Muscle layer of duodenum (tissue), 2 donors: ENCODE measurements around the gene CRIM1.

Source experiments
- H3K27ac ChIP-seq: one replicate; pipeline ENCODE4 v1.7.0; 2013; ENCODE audit warnings: mild to moderate bottlenecking, low read length
- H3K27me3 ChIP-seq: one replicate; pipeline ENCODE4 v1.7.0; 2013; ENCODE audit warnings: low read depth, mild to moderate bottlenecking, control low read depth, low read length
- H3K36me3 ChIP-seq, 2 donors: one replicate each; pipeline ENCODE4 v1.7.0; 2013; ENCODE audit warnings: low read length in 2 of 2, control low read depth in 1 of 2, mild to moderate bottlenecking in 1 of 2; ENCODE audit not compliant: insufficient read depth in 2 of 2, control insufficient read depth in 1 of 2
- H3K4me1 ChIP-seq, 2 donors: one replicate each; pipeline ENCODE4 v1.7.0; 2013; ENCODE audit warnings: low read length in 2 of 2, mild to moderate bottlenecking in 2 of 2, control low read depth in 1 of 2, moderate library complexity in 1 of 2; ENCODE audit not compliant: insufficient read depth in 2 of 2, control insufficient read depth in 1 of 2
- H3K4me3 ChIP-seq, 2 donors: one replicate each; pipeline ENCODE4 v1.7.0; 2013; ENCODE audit warnings: low read length in 2 of 2, low read depth in 1 of 2, mild to moderate bottlenecking in 1 of 2
- H3K9me3 ChIP-seq, 2 donors: one replicate each; pipeline ENCODE4 v1.7.0; 2013; ENCODE audit warnings: low read length in 2 of 2, control low read depth in 1 of 2, mild to moderate bottlenecking in 1 of 2; ENCODE audit not compliant: control insufficient read depth in 1 of 2
- donor health status: healthy.

Gene CRIM1

DNA sequence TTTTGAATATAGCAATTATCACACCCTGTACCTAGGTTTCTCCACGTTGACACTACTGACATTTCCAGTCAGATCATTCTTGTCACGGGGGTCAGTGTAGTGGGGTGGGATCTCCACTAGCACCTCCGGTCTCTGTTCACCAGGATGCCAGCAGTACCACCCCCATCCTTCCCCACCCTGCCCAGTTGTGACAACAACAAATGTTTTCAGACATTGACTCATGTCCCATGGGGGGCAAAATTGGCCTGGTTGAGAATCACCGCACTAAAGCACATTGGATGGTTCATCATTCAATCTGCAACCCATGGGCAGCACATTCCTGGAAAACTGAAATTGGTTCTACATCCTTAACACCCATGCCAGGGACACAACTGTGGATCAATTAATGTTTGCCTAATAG is 210.1 kb downstream of the CRIM1 start:
- no peaks in the 10 kb centered on the region for H3K27me3 ChIP-seq
- peaks cover 4 to 7% of the 10 kb centered on the region in 2 donors for H3K36me3 ChIP-seq
- H3K4me1 ChIP-seq, result peaks cover 0 to 5% of the 10 kb centered on the region in 2 donors
- H3K27ac ChIP-seq, result no peak overlapping the region
- no peaks in the 10 kb centered on the region for H3K9me3 ChIP-seq
- H3K4me3 ChIP-seq, result no peak overlapping the region

- peaks cover 4 to 7% of the 10 kb centered on the region in 2 donors for H3K36me3 ChIP-seq
- peaks cover 0 to 5% of the 10 kb centered on the region in 2 donors for H3K4me1 ChIP-seq
- H3K27ac ChIP-seq, result no peak overlapping the region
- no peak overlapping the region for H3K4me3 ChIP-seq
- H3K9me3 ChIP-seq, result no peaks in the 10 kb centered on the region
- H3K27me3 ChIP-seq, result no peaks in the 10 kb centered on the region
Observed at GRCh38 chr2:36566887-36567286, 211.3 kb downstream of the CRIM1 start.

DNA sequence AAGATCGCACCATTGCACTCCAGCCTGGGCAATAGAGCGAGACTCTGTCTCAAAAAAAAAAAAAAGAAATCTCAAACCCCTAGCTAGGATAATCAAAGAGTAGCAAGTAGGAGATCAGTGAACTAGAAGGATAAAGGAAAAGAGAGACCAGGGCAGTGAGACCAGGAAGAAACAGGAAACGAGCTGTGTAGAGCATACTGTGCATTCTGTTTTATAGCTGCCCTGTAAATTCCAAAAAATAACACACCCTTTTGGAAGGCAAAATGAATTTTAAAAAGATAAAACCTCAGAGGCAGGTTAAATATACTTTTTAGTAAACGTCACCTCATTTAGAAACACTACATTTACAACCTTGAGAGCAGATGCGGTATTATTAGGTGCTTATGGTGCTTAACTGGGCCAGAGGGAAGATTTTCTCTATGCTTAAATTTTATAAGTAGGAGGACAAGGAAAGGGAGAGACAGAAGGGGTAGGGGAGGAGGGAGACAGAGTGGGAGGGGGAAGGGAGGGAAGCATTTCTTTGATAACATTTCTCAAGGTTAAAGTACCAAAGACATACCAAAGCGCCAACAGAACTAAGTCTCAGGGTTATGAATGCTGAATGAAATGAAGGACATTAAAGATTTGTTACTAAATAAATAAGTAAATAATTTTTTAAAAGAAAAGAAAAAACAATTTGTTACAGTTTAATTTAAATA is 212.3 kb downstream of the CRIM1 start:
- H3K4me1 ChIP-seq, result peaks cover 0 to 5% of the 10 kb centered on the region in 2 donors
- no peak overlapping the region for H3K4me3 ChIP-seq
- H3K27ac ChIP-seq, result no peak overlapping the region
- peaks cover 4 to 7% of the 10 kb centered on the region in 2 donors for H3K36me3 ChIP-seq
- H3K9me3 ChIP-seq, result no peaks in the 10 kb centered on the region
- no peaks in the 10 kb centered on the region for H3K27me3 ChIP-seq

GRCh38 chr2:36568516-36569246 is 213.1 kb downstream of the CRIM1 start:
- H3K9me3 ChIP-seq, result no peaks in the 10 kb centered on the region
- no peaks in the 10 kb centered on the region for H3K27me3 ChIP-seq
- no peaks in the 10 kb centered on the region for H3K4me1 ChIP-seq
- no peak overlapping the region for H3K4me3 ChIP-seq
- H3K36me3 ChIP-seq, result peaks cover 4 to 7% of the 10 kb centered on the region in 2 donors
- H3K27ac ChIP-seq, result no peak overlapping the region

- Histone ChIP-seq H3K9me3 (no peaks in the 10 kb centered on the region), H3K27me3 (no peaks in the 10 kb centered on the region), H3K4me1 (no peaks in the 10 kb centered on the region), H3K27ac (no peak overlapping the region), H3K4me3 (no peak overlapping the region), H3K36me3 (peaks cover 4 to 7% of the 10 kb centered on the region in 2 donors)
Observed at GRCh38 chr2:36569267-36569856, 213.8 kb downstream of the CRIM1 start.

DNA sequence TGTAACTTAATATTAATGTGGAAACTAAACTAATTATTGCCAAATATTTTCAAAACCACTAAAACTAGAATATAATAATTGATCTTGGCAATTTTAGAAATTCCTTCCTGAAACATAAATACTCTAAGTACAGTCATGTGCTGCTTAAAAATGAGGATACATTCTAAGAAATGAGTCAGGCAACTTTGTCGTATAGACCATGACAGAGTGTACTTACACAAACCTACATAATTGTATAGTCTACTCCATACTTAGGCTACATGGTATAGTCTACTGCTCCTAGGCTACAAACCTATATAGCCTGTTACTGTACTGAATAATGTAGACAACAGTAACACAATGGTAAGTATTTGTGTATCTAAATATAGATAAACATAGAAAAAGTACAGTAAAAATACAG is 214.8 kb downstream of the CRIM1 start:
- no peak overlapping the region for H3K4me3 ChIP-seq
- H3K27ac ChIP-seq, result no peak overlapping the region
- peaks cover 3 to 12% of the 10 kb centered on the region in 2 donors for H3K36me3 ChIP-seq
- no peaks in the 10 kb centered on the region for H3K27me3 ChIP-seq
- H3K4me1 ChIP-seq, result no peaks in the 10 kb centered on the region
- H3K9me3 ChIP-seq, result no peaks in the 10 kb centered on the region

DNA sequence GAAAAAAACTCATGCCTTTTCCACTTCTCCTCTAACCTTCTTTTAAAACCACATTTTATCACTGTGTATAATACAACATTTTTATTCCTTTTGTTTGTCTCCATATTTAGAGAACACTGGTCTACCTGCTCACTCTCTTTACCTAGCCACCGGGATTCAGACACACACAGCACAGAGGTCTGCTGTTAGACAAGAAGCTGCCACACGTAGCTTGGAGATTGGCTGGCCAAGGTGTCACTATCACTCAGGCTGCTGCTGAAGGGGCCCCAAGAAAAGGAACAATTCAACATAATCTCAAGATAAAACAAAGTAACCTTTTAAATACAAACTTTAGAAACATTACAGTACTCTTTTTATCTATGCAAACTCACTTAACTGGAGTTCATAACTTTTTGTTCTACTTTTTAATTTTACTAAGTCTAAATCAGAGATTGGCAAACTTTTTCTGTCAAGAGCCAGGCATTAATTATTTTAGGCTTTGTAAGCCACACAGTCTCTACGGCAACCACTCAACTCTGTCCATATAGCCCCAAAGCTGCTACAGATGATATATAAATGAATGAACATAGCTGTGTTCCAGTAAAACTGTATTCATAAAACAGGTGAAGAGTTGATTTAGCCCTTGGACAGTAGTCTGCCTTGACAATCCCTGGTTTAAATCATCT is 216.6 kb downstream of the CRIM1 start:
- Histone ChIP-seq H3K9me3 (no peaks in the 10 kb centered on the region), H3K4me3 (no peak overlapping the region), H3K27me3 (no peaks in the 10 kb centered on the region)

DNA sequence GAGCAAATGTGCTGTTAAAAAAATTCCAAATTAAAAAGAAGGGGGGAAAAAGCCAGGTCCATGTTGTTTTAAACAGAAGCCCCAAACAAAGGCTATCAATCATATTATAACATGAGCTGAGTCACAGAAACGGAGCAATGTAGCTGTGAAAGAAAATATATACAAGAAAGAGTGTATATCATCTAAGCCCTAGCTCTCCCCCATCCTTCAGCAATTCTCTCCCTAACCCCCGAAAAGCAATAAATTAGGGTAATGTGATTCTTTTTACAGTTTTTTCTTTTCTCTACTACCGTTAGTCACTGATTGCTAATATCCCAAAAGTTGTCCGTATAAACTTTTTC is 217.1 kb downstream of the CRIM1 start:
- Histone ChIP-seq H3K4me1 (no peaks in the 10 kb centered on the region), H3K27me3 (no peaks in the 10 kb centered on the region), H3K27ac (no peak overlapping the region), H3K36me3 (peaks cover 9 to 29% of the 10 kb centered on the region in 2 donors), H3K9me3 (no peaks in the 10 kb centered on the region), H3K4me3 (no peak overlapping the region)

More for the DNA sequence above, 216.6 kb downstream of the CRIM1 start:
- H3K27ac ChIP-seq, result no peak overlapping the region
- H3K4me1 ChIP-seq, result no peaks in the 10 kb centered on the region
- H3K36me3 ChIP-seq, result peaks cover 5 to 24% of the 10 kb centered on the region in 2 donors

DNA sequence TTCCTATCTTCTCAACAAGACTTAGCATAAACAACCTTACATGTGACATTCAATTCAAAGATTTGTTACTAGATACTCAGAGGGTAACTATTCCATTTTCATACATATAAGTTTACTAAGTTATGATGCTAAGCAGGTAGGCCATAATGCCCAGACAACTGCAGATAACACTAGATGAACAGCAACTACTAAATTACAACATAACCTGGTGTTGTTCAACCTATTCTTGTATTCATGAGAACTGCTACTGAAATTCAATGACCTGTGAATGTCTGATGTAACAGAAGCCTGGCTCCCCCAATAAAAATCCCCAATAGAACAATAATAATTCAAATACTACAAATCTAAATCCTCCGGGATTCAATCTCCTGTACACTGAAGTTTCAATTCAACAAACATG is 217.6 kb downstream of the CRIM1 start:
- Histone ChIP-seq H3K4me1 (no peaks in the 10 kb centered on the region), H3K36me3 (peaks cover 13 to 34% of the 10 kb centered on the region in 2 donors), H3K9me3 (no peaks in the 10 kb centered on the region), H3K27ac (no peak overlapping the region), H3K4me3 (no peak overlapping the region), H3K27me3 (no peaks in the 10 kb centered on the region)

DNA sequence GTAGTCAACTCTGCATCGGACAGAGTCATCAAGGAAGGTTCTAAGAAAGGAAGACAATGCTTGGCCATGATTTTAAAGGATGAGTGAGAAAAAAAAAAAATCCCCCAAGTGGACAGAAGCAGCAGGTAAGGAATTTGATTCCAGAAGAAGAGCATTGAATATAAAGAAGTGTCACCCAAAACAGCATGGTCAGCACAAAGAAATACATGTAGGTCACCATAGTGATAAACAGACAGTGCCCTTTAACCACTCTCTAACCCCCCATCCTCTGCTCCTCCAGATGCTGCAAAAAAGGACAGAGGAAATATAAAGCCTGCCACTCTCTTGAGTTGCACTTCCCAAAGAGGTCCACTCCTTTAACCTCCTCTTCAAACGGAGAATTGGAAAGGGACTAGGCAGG is 219.0 kb downstream of the CRIM1 start:
- Histone ChIP-seq H3K9me3 (no peaks in the 10 kb centered on the region), H3K27ac (no peak overlapping the region), H3K36me3 (peaks cover 24 to 40% of the 10 kb centered on the region in 2 donors), H3K4me1 (peaks cover 0 to 4% of the 10 kb centered on the region in 2 donors), H3K4me3 (no peak overlapping the region), H3K27me3 (no peaks in the 10 kb centered on the region)

DNA sequence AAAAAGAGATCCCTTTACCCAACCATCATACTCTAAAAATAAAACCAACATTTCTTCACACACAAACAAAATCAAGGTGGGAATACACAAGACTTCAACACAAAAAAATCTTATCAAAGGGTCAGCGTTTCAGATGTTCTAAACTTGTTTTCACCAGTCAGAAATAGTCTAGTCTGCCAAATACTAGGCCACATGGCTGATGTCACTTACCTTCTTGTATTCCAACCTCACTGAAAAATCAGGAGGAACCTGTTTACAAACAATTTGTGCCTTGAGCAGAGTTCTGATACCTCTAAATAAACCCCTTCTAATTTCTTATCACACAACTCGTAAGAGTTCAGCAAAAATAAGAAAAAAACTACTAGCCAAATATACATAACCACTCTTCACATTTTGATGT is 222.3 kb downstream of the CRIM1 start:
- Histone ChIP-seq H3K9me3 (no peaks in the 10 kb centered on the region), H3K27me3 (no peaks in the 10 kb centered on the region), H3K4me1 (peaks cover 0 to 4% of the 10 kb centered on the region in 2 donors), H3K36me3 (peaks cover 29 to 61% of the 10 kb centered on the region in 2 donors), H3K27ac (no peak overlapping the region), H3K4me3 (no peak overlapping the region)
